Inferior parietal cortex (tissue), 1 donor: ENCODE results near the gene NCKAP5.

Experiments
- DNase-seq: peaks from one replicate; pipeline ENCODE4 v3.0.0-alpha.2; 2016; ENCODE audit errors: extremely low spot score

The NCKAP5 gene

GRCh38 chr2:133458280-133458679, 110.0 kb downstream of the NCKAP5 start:
- DNase-seq, result no peak

GRCh38 chr2:133457861-133458260, 110.4 kb downstream of the NCKAP5 start:
- no peak for DNase-seq

GRCh38 chr2:133456971-133457370, 111.3 kb downstream of the NCKAP5 start:
- DNase-seq, result no peak

- DNase-seq, result no peak
Measured at GRCh38 chr2:133456156-133456555, 112.1 kb downstream of the NCKAP5 start.

GRCh38 chr2:133453032-133453431, 115.2 kb downstream of the NCKAP5 start:
- no peak for DNase-seq

- DNase-seq, result no peak
Measured at GRCh38 chr2:133452583-133452982, 115.7 kb downstream of the NCKAP5 start.

- no peak for DNase-seq
Measured at GRCh38 chr2:133452146-133452545, 116.1 kb downstream of the NCKAP5 start.

DNA sequence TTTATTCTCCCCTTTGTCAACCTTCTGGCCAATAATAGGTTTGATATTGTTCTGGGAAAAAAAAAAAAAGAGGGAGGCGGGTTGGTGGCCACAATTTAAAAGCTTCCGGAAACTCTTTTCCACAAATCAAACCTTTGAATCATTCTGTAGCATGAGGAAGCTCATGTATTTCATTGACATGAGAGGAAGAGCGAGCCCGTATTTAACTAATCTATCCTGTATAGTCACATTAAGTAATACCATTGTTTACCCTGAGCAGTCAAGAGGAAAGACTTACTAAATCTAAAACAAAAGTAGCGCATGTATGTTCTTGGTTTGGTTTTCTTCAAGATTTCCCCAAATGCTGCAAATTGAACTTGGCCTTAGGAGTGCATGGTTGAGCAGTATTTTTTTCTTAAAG, 120.1 kb downstream of the NCKAP5 start:
- no peak for DNase-seq

GRCh38 chr2:133447303-133447702, 121.0 kb downstream of the NCKAP5 start:
- DNase-seq, result no peak

DNA sequence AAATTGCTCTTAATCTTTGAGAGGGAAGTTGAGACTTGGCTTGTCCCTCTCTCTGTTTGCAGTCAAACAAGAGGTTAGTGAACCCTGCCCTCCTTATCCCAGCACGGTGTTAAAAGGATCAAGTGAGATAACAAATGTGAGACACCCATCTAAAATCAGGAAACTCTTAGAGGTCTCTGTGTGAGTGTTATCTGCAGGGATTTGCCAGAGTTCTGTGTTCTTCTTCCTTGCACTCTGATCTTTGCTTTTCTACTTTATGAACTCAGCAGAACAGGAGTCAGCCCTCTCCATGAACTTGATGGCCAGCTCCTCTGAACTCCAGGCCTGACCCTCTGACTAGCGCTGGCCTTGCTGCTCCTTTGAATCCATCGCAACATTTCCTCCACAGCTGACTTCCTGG, 123.8 kb downstream of the NCKAP5 start:
- no peak for DNase-seq

GRCh38 chr2:133442393-133442792, 125.9 kb downstream of the NCKAP5 start:
- no peak for DNase-seq

GRCh38 chr2:133439565-133439920, 128.7 kb downstream of the NCKAP5 start:
- DNase-seq, result no peak

GRCh38 chr2:133438848-133439564, 129.3 kb downstream of the NCKAP5 start:
- no peak for DNase-seq

GRCh38 chr2:133438026-133438425, 130.2 kb downstream of the NCKAP5 start:
- no peak for DNase-seq

- DNase-seq, result no peak
Measured at GRCh38 chr2:133437492-133437891, 130.8 kb downstream of the NCKAP5 start.

DNA sequence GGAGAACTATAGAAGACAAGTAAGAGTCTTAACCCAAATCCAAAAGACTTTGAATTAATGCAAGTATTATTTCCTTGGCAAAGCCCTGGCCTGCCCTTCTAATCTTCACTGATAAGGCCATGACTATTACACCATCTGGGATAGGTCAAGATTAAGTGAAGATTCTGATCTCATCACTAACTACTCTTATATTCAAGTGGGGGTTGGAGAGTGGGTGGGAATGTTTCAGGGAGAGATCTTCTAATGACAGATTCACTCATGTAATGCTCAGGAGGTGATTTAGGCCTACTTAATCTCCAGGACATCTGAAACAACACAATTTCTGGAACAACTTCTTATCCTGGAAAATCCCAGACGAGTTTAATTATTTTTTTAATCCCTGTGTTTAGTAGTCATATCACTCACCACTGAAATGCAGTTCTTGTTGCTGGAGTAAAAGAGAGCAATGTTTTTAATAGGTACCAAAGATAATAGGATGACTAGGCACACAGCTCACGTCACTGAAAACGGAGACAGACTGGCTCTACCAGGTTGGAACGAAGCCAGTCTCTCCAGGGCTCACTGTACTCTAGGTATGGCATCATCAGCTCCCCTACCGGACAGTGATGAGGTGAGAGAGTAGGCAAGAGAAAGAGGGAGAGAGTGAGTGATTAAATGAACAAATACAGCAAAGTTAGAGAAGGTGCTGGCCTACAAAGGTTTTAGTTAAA, 133.1 kb downstream of the NCKAP5 start:
- no peak for DNase-seq

DNA sequence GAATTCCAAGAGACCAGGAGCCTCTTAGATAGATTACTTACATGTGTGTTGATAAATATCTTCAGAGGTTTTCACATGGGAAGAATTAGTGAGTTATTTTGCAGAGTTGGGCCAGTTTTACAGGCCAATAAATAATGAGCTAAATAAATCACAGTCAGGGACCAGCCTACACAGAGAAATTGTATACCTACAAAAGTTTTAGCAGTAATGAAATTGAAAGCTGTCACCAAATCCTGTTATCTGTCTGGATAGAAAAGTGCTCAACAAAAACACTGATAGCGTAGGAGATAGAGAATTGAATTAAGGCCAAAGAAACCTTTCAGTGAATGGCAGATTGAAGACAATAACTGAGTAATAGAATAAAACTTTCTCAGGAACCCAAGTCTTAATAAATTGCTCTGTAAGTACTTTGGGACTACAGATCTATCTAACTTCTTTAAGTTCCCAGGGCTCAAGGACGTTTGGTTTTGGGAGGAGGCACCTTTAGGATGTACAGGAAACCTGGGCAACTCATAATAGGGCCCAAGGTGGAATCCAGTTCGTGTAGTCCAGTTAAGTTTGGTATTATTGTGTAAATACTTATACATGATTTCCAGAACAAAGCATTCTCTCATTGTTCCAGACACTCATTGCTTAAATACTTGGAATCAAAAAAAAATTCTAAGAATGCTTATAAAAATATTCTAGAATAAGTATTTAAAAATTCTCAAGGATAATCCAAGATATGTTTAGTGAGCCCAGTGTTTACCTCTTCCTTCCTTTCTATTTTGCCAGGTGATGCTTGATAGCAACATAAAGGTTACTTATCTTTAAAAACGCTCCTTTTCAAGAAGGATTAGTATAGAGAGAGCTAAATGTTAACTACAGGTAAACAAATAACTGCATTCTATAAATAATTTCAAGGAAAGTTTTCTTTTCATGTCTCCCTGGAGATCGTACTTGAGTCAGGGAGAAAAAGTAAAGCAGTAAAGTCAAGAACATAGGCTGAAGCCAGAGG, 134.5 kb downstream of the NCKAP5 start:
- no peak for DNase-seq

GRCh38 chr2:133432778-133433177, 135.5 kb downstream of the NCKAP5 start:
- DNase-seq, result no peak

- DNase-seq, result no peak
Measured at GRCh38 chr2:133431289-133431688, 137.0 kb downstream of the NCKAP5 start.

- DNase-seq, result no peak
Measured at GRCh38 chr2:133426791-133427190, 141.5 kb downstream of the NCKAP5 start.

- no peak for DNase-seq
Measured at GRCh38 chr2:133425612-133426011, 142.7 kb downstream of the NCKAP5 start.

GRCh38 chr2:133424876-133425275, 143.4 kb downstream of the NCKAP5 start:
- DNase-seq, result no peak
